HCT116 (cell line): Measurements from ENCODE around the gene TRDN. TPM values are rescaled to one million over a fixed set of nuclear protein-coding genes. Genes with fewer than 3 reads are reported as not detected.

Source experiments
- ATAC-seq: fragments of 200-7000 bp; cut with Tn5 transposase; 2 replicates; pipeline ENCODE4 v1.9.1; 2020; ENCODE audit warnings: mild to moderate bottlenecking, moderate library complexity
- BruUV-seq: library from RNA; stranded (reverse); fragments of 400-500 nt; replicated peaks from 2 replicates; lab custom pipeline; 2021; lab: Mats Ljungman, UMichigan
- CTCF ChIA-PET: fragments of 300-600 bp; sonication (Branson Sonifier 250); formaldehyde crosslinking; loops from one replicate; lab custom pipeline; 2021; ENCODE audit warnings: antibody characterized with exemption; lab: Charles Lee
- POLR2A ChIA-PET: fragments of 300-600, 350-600 bp; sonication (Branson Sonifier 250); formaldehyde crosslinking; loops from one replicate; lab custom pipeline; 2021; ENCODE audit warnings: antibody characterized with exemption; lab: Charles Lee
- RAD21 ChIA-PET, 2 experiments: fragments of 300-600 bp; sonication (Branson Sonifier 250); formaldehyde crosslinking; loops; one replicate each; lab custom pipeline; 2023; ENCODE audit warnings: low total read pairs in 2 of 2; ENCODE audit not compliant: uncharacterized antibody in 2 of 2, unreplicated experiment in 2 of 2, low non-redundant PET in 1 of 2; lab: Charles Lee
- DNase-seq: peaks from one replicate; pipeline ENCODE4 v3.0.0-alpha.2; 2010; ENCODE audit warnings: low read depth, low spot score
- H2AFZ ChIP-seq: fragments of 200-600 bp; shearing (Covaris generic), sonication (generic); 2 replicates; pipeline ENCODE4 v1.6.1; 2017; ENCODE audit warnings: low read depth, mixed run types, mixed read lengths, antibody characterized with exemption, low read length; ENCODE audit not compliant: poor library complexity, severe bottlenecking
- H3K27ac ChIP-seq: 2 replicates; pipeline ENCODE4 v1.5.1; 2012; ENCODE audit warnings: low read depth, low read length
- H3K27me3 ChIP-seq: fragments of 200-600 bp; sonication (generic); 2 replicates; pipeline ENCODE4 v1.6.1; 2016; ENCODE audit warnings: mixed run types, low read length, mixed read lengths; ENCODE audit not compliant: insufficient read depth
- H3K36me3 ChIP-seq, 2 experiments: fragments of 200-500 bp in 1 of 2; fragments of 200-600 bp in 1 of 2; sonication (Bioruptor generic) in 1 of 2; sonication (generic) in 1 of 2; 2 replicates each; pipeline versions ENCODE4 v1.5.1 to v1.6.1; 2014 to 2016; ENCODE audit warnings: low read length in 2 of 2, inconsistent platforms in 1 of 2, mixed read lengths in 1 of 2, mixed run types in 1 of 2; ENCODE audit not compliant: insufficient read depth in 2 of 2, control insufficient read depth in 1 of 2
- H3K4me1 ChIP-seq, 2 experiments: fragments of 200-600 bp in 1 of 2; sonication (generic) in 1 of 2; 2 replicates each; pipeline versions ENCODE4 v1.5.1 to v1.6.1; 2012 to 2017; ENCODE audit warnings: low read length in 2 of 2, inconsistent platforms in 1 of 2, mild to moderate bottlenecking in 1 of 2, mixed read lengths in 1 of 2, mixed run types in 1 of 2, moderate library complexity in 1 of 2; ENCODE audit not compliant: insufficient read depth in 2 of 2, control insufficient read depth in 1 of 2
- H3K4me2 ChIP-seq: fragments of 200-600 bp; sonication (generic); 2 replicates; pipeline ENCODE4 v1.6.1; 2017; ENCODE audit warnings: mixed run types, low read length, mixed read lengths
- H3K4me3 ChIP-seq, 2 experiments: fragments of 200-600 bp in 1 of 2; sonication (generic) in 1 of 2; replicated peaks in 1 of 2; 2 replicates each; pipeline ENCODE4 v1.5.1; 2011 to 2016; ENCODE audit warnings: low read length in 2 of 2, control low read depth in 1 of 2, low read depth in 1 of 2, mild to moderate bottlenecking in 1 of 2, mixed read lengths in 1 of 2, mixed run types in 1 of 2
- H3K79me2 ChIP-seq: fragments of 200-600 bp; sonication (generic); 2 replicates; pipeline ENCODE4 v1.6.1; 2017; ENCODE audit warnings: mild to moderate bottlenecking, mixed run types, low read length, moderate library complexity, mixed read lengths; ENCODE audit not compliant: insufficient read depth
- H3K9ac ChIP-seq: fragments of 200-600 bp; sonication (generic); 2 replicates; pipeline ENCODE4 v1.6.1; 2016; ENCODE audit warnings: low read length, mixed read lengths
- H3K9me2 ChIP-seq: fragments of 200-600 bp; sonication (generic), shearing (Covaris generic); 2 replicates; pipeline ENCODE4 v1.6.1; 2017; ENCODE audit warnings: mixed run types, mild to moderate bottlenecking, moderate library complexity; ENCODE audit not compliant: insufficient read depth
- H3K9me3 ChIP-seq, 2 experiments: fragments of 200-500 bp in 1 of 2; fragments of 200-600 bp in 1 of 2; sonication (Bioruptor generic) in 1 of 2; sonication (generic) in 1 of 2; 2 replicates each; pipeline ENCODE4 v1.6.1; 2014 to 2017; ENCODE audit warnings: low read length in 2 of 2, mixed read lengths in 2 of 2, inconsistent platforms in 1 of 2, low read depth in 1 of 2, mild to moderate bottlenecking in 1 of 2, mixed run types in 1 of 2, moderate library complexity in 1 of 2; ENCODE audit not compliant: control insufficient read depth in 1 of 2, insufficient read depth in 1 of 2
- H4K20me1 ChIP-seq: fragments of 200-600 bp; sonication (generic), shearing (Covaris generic); 2 replicates; pipeline ENCODE4 v1.6.1; 2017; ENCODE audit warnings: mixed run types, mild to moderate bottlenecking, moderate library complexity; ENCODE audit not compliant: insufficient read depth
- ELF1 ChIP-seq: IDR thresholded peaks from 2 replicates; pipeline ENCODE4 v1.6.1; 2012; ENCODE audit warnings: low read depth, borderline replicate concordance
- EZH2 ChIP-seq: fragments of 200-600 bp; sonication (generic); IDR thresholded peaks from 2 replicates; pipeline ENCODE4 v1.6.1; 2017; ENCODE audit warnings: antibody characterized with exemption, mixed run types
- EZH2phosphoT487 ChIP-seq: fragments of 200-600 bp; IDR thresholded peaks from 2 replicates; pipeline ENCODE4 v1.6.1; 2018; ENCODE audit warnings: antibody characterized with exemption, borderline replicate concordance
- MAX ChIP-seq: IDR thresholded peaks from 2 replicates; pipeline ENCODE4 v1.6.1; 2012
- POLR2A ChIP-seq: IDR thresholded peaks from 2 replicates; pipeline ENCODE4 v1.7.0; 2011; ENCODE audit warnings: borderline replicate concordance; ENCODE audit not compliant: insufficient read depth, insufficient read length; ENCODE audit errors: extremely low read depth
- RAD21 ChIP-seq: IDR thresholded peaks from 2 replicates; pipeline ENCODE4 v1.6.1; 2012; ENCODE audit warnings: low read depth, mild to moderate bottlenecking
- SRF ChIP-seq: IDR thresholded peaks from 2 replicates; pipeline ENCODE4 v1.6.1; 2012; ENCODE audit warnings: low read depth
- TCF7L2 ChIP-seq: IDR thresholded peaks from 2 replicates; pipeline ENCODE4 v1.7.0; 2011; ENCODE audit warnings: borderline replicate concordance, inconsistent platforms; ENCODE audit not compliant: insufficient read depth, insufficient read length; ENCODE audit errors: extremely low read depth
- YY1 ChIP-seq: IDR thresholded peaks from 2 replicates; pipeline ENCODE4 v1.6.1; 2011; ENCODE audit warnings: low read length, low read depth, moderate library complexity, mild to moderate bottlenecking; ENCODE audit not compliant: insufficient replicate concordance; ENCODE audit errors: extremely low read depth
- ZFX ChIP-seq: fragments of 450-650 bp; IDR thresholded peaks from 2 replicates; pipeline ENCODE4 v1.6.1; 2017
- intact Hi-C: fragments of 100-400 bp; cut with micrococcal nuclease; formaldehyde crosslinking; loops from 2 replicates; pipeline ENCODE4 v1.10.0; 2022
- total RNA-seq: library from RNA; stranded (reverse); gene quantifications from one replicate; pipeline ENCODE4 v1.2.1, GENCODE V29; 2021; ENCODE audit not compliant: unreplicated experiment
- TF ChIP-seq, protein P1 (sequence below): IDR thresholded peaks from 2 replicates; pipeline ENCODE4 v1.6.1; 2011; ENCODE audit warnings: mild to moderate bottlenecking, low read length, moderate library complexity; ENCODE audit not compliant: insufficient replicate concordance; ENCODE audit errors: extremely low read depth
- TF ChIP-seq, protein P2 (sequence below), 3 experiments: fragments of 200-600 bp in 1 of 3; sonication (generic) in 1 of 3; IDR thresholded peaks in 2 of 3; conservative IDR thresholded peaks in 1 of 3; 2 replicates each; pipeline ENCODE4 v1.5.1; 2012 to 2017; ENCODE audit warnings: low read depth in 2 of 3, low read length in 2 of 3, antibody characterized with exemption in 1 of 3, borderline replicate concordance in 1 of 3, control low read depth in 1 of 3, mild to moderate bottlenecking in 1 of 3, mixed read lengths in 1 of 3, mixed run types in 1 of 3, moderate library complexity in 1 of 3; ENCODE audit not compliant: insufficient read depth in 1 of 3

TRDN gene
- total RNA-seq, 1 experiment from 2014 or later: not detected

DNA sequence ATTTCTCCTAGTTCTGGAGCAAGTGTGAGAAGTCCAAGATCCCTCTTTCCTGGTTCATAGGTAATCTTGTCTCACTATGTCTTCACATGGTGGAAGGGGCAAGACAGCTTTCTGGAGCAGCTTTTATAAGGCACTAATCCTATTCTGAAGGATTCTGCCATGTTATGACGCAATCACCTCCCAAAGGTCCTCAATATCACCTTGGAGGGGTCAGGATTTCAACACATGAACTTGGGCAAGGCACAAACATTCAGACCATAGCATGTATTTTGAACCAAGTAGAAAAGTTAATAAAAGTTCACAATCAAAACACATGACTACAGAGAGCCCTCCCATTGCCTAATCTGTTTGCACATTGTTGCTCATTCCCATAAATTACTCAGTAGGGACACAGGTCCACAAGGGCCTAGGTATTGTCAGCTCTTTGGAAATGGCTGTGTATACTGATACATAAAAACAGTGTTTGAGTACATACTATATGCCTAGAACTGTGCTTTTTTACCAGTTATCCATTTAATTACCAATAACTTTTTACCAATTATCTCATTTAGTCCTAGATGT is 11.3 kb upstream of the TRDN start:
- TF ChIP-seq EZH2phosphoT487 (no peak), EZH2 (no peak), YY1 (no peak), SRF (no peak), POLR2A (no peak), RAD21 (no peak), TCF7L2 (no peak), ZFX (no peak), ELF1 (no peak), MAX (no peak)
- TF ChIP-seq, protein P1, sequence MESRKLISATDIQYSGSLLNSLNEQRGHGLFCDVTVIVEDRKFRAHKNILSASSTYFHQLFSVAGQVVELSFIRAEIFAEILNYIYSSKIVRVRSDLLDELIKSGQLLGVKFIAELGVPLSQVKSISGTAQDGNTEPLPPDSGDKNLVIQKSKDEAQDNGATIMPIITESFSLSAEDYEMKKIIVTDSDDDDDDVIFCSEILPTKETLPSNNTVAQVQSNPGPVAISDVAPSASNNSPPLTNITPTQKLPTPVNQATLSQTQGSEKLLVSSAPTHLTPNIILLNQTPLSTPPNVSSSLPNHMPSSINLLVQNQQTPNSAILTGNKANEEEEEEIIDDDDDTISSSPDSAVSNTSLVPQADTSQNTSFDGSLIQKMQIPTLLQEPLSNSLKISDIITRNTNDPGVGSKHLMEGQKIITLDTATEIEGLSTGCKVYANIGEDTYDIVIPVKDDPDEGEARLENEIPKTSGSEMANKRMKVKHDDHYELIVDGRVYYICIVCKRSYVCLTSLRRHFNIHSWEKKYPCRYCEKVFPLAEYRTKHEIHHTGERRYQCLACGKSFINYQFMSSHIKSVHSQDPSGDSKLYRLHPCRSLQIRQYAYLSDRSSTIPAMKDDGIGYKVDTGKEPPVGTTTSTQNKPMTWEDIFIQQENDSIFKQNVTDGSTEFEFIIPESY: no peak
- TF ChIP-seq, protein P2, sequence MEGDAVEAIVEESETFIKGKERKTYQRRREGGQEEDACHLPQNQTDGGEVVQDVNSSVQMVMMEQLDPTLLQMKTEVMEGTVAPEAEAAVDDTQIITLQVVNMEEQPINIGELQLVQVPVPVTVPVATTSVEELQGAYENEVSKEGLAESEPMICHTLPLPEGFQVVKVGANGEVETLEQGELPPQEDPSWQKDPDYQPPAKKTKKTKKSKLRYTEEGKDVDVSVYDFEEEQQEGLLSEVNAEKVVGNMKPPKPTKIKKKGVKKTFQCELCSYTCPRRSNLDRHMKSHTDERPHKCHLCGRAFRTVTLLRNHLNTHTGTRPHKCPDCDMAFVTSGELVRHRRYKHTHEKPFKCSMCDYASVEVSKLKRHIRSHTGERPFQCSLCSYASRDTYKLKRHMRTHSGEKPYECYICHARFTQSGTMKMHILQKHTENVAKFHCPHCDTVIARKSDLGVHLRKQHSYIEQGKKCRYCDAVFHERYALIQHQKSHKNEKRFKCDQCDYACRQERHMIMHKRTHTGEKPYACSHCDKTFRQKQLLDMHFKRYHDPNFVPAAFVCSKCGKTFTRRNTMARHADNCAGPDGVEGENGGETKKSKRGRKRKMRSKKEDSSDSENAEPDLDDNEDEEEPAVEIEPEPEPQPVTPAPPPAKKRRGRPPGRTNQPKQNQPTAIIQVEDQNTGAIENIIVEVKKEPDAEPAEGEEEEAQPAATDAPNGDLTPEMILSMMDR (IDR thresholded peaks at IDR 0.05 in 2 of 3, conservative IDR thresholded peaks at IDR 0.05 in 1 of 3; ENCODE audit: borderline replicate concordance in 1 of 3, insufficient read depth in 1 of 3, low read depth in 2 of 3, low read length in 2 of 3): no peak
- no peak overlapping the region for H3K4me3 ChIP-seq
- ATAC-seq (no peak), DNase-seq (no peak)
- ChIA-PET CTCF (no interaction called here), POLR2A (no interaction called here), RAD21 (no interaction called here)
- H3K79me2 ChIP-seq: no peaks in the 10 kb centered on the region
- no TSS peak for BruUV-seq
- no peaks in the 10 kb centered on the region for H3K4me1 ChIP-seq
- no peak overlapping the region for H2AFZ ChIP-seq
- H4K20me1 ChIP-seq: no peaks in the 10 kb centered on the region
- H3K36me3 ChIP-seq: no peaks in the 10 kb centered on the region
- no peak overlapping the region for H3K4me2 ChIP-seq
- no peaks in the 10 kb centered on the region for H3K9me3 ChIP-seq
- intact Hi-C loops: no loop called here
- no peaks in the 10 kb centered on the region for H3K27me3 ChIP-seq
- no peaks in the 10 kb centered on the region for H3K9me2 ChIP-seq
- H3K9ac ChIP-seq: no peak overlapping the region
- H3K27ac ChIP-seq: no peak overlapping the region
